22Rv1 (cell line): ENCODE data around the gene ANKRD55.

Experiments used
- CTCF ChIP-seq: fragments of 450-650 bp; IDR thresholded peaks from 2 replicates; pipeline ENCODE4 v1.5.1; 2017; ENCODE audit warnings: mild to moderate bottlenecking
- ZFX ChIP-seq: fragments of 450-650 bp; IDR thresholded peaks from 2 replicates; pipeline ENCODE4 v1.6.1; 2017; ENCODE audit warnings: antibody characterized with exemption, borderline replicate concordance

GRCh38 chr5:56232538-56232937 lies 592 bp downstream of the ANKRD55 start:
- TF ChIP-seq CTCF: no peak
- TF ChIP-seq ZFX: no peak
